B cell (primary cell): ENCODE results near the gene PTPN20. TPM values are rescaled to one million over a fixed set of nuclear protein-coding genes. Genes with fewer than 3 reads are reported as not detected.

Experiments
- ATAC-seq: fragments of 200-7000 bp; cut with Tn5 transposase; one replicate; pipeline ENCODE4 v1.10.0; 2021; ENCODE audit warnings: low read depth, mild to moderate bottlenecking, moderate number of reproducible peaks, moderate library complexity
- CTCF ChIA-PET: fragments of 350-600 bp; sonication (Branson Sonifier 250); formaldehyde crosslinking; loops from one replicate; lab custom pipeline; 2021; ENCODE audit warnings: antibody characterized with exemption, inconsistent platforms; lab: Charles Lee
- POLR2A ChIA-PET: fragments of 350-600 bp; sonication (Branson Sonifier 250); formaldehyde crosslinking; loops from one replicate; lab custom pipeline; 2021; ENCODE audit warnings: antibody characterized with exemption; lab: Charles Lee
- DNase-seq: peaks from one replicate; pipeline ENCODE4 v3.0.0; 2013
- H2AFZ ChIP-seq: 2 replicates; pipeline ENCODE4 v1.6.1; 2012; ENCODE audit warnings: mild to moderate bottlenecking, low read depth, low read length; ENCODE audit not compliant: insufficient read depth, poor library complexity, severe bottlenecking
- H3K27ac ChIP-seq, 2 donors: 1 replicate in 1 of 2; 2 replicates in 1 of 2; pipeline ENCODE4 v1.5.1; 2012 to 2013; ENCODE audit warnings: low read length in 2 of 2, mild to moderate bottlenecking in 2 of 2, moderate library complexity in 1 of 2
- H3K27me3 ChIP-seq, 4 experiments: fragments of 200-600 bp in 1 of 4; sonication (generic) in 1 of 4; replicated peaks in 1 of 4; 1 replicate in 2 of 4; 2 replicates in 2 of 4; pipeline versions ENCODE4 v1.6.1 to v1.7.0; 2013 to 2016; ENCODE audit warnings: low read length in 3 of 4, mild to moderate bottlenecking in 2 of 4, mixed read lengths in 1 of 4, moderate library complexity in 1 of 4; ENCODE audit not compliant: insufficient read depth in 4 of 4, control insufficient read depth in 3 of 4; ENCODE audit errors: control extremely low read depth in 1 of 4
- H3K36me3 ChIP-seq, 2 experiments: replicated peaks in 1 of 2; 1 replicate in 1 of 2; 2 replicates in 1 of 2; pipeline versions ENCODE4 v1.6.1 to v1.7.1; 2013; ENCODE audit warnings: low read length in 1 of 2; ENCODE audit not compliant: insufficient read depth in 2 of 2, control insufficient read depth in 1 of 2; ENCODE audit errors: control extremely low read depth in 1 of 2, extremely low read depth in 1 of 2
- H3K4me1 ChIP-seq, 2 donors: fragments of 200-600 bp in 1 of 2; sonication (generic) in 1 of 2; 1 replicate in 1 of 2; 2 replicates in 1 of 2; pipeline versions ENCODE4 v1.5.1 to v1.6.1; 2013 to 2017; ENCODE audit warnings: low read length in 2 of 2; ENCODE audit not compliant: control insufficient read depth in 2 of 2, insufficient read depth in 2 of 2
- H3K4me2 ChIP-seq: replicated peaks from 2 replicates; pipeline ENCODE3; 2012; ENCODE audit warnings: mild to moderate bottlenecking, low read depth, low read length; ENCODE audit not compliant: poor library complexity, severe bottlenecking
- H3K4me3 ChIP-seq, 5 experiments: fragments of 200-600 bp in 1 of 5; sonication (generic) in 1 of 5; 1 replicate in 3 of 5; 2 replicates in 2 of 5; pipeline versions ENCODE4 v1.5.1 to v1.7.0; 2011 to 2016; ENCODE audit warnings: low read length in 4 of 5, mild to moderate bottlenecking in 4 of 5, low read depth in 2 of 5, control low read depth in 1 of 5, moderate library complexity in 1 of 5; ENCODE audit not compliant: insufficient read depth in 1 of 5; ENCODE audit errors: control extremely low read depth in 1 of 5, extremely low read depth in 1 of 5
- H3K79me2 ChIP-seq: fragments of 200-600 bp; sonication (generic); one replicate; pipeline ENCODE4 v1.6.0; 2016; ENCODE audit warnings: low read length; ENCODE audit not compliant: control insufficient read depth, insufficient read depth
- H3K9ac ChIP-seq: fragments of 200-600 bp; sonication (generic); 2 replicates; pipeline ENCODE4 v1.6.1; 2017; ENCODE audit warnings: mild to moderate bottlenecking, low read length, moderate library complexity
- H3K9me3 ChIP-seq, 3 donors: one replicate each; pipeline versions ENCODE4 v1.6.1 to v1.7.1; 2013; ENCODE audit warnings: low read length in 2 of 3; ENCODE audit not compliant: control insufficient read depth in 2 of 3, insufficient read depth in 1 of 3; ENCODE audit errors: control extremely low read depth in 1 of 3
- H4K20me1 ChIP-seq: 2 replicates; pipeline ENCODE4 v1.6.0; 2012; ENCODE audit warnings: mild to moderate bottlenecking, low read length; ENCODE audit not compliant: insufficient read depth, control insufficient read depth, poor library complexity, severe bottlenecking
- H3K27ac Mint-ChIP-seq: one replicate; pipeline ENCODE4 v1.8.0; 2021; ENCODE audit warnings: mixed read lengths
- H3K27me3 Mint-ChIP-seq: one replicate; pipeline ENCODE4 v1.8.0; 2021; ENCODE audit warnings: mixed read lengths
- H3K4me1 Mint-ChIP-seq: one replicate; pipeline ENCODE4 v1.8.0; 2021; ENCODE audit warnings: mixed read lengths
- H3K4me3 Mint-ChIP-seq: one replicate; pipeline ENCODE4 v1.8.0; 2021; ENCODE audit warnings: mixed read lengths
- H3K9me3 Mint-ChIP-seq: one replicate; pipeline ENCODE4 v1.8.0; 2022; ENCODE audit warnings: mixed read lengths; ENCODE audit not compliant: insufficient read depth
- CTCF ChIP-seq: fragments of 200-600 bp; IDR thresholded peaks from one replicate; pipeline ENCODE4 v1.8.0; 2022; ENCODE audit warnings: antibody characterized with exemption, mild to moderate bottlenecking
- EZH2 ChIP-seq: IDR thresholded peaks from 2 replicates; pipeline ENCODE4 v1.6.1; 2012; ENCODE audit warnings: borderline replicate concordance, low read depth, mild to moderate bottlenecking, moderate library complexity, low read length; ENCODE audit not compliant: insufficient read depth, poor library complexity, severe bottlenecking
- WGBS: methylation state at CpG from one replicate; pipeline ENCODE4 v1.1.5; 2013; ENCODE audit warnings: missing lambda C conversion rate; ENCODE audit not compliant: insufficient coverage; 5-methylcytosine and 5-hydroxymethylcytosine counted together
- intact Hi-C: fragments of 100-400 bp; cut with micrococcal nuclease; formaldehyde crosslinking; loops from one replicate; pipeline ENCODE4 v1.10.0; 2022
- polyA plus RNA-seq: library from polyadenylated mRNA; depleted of rRNA; stranded (reverse); fragments of >200 nt; gene quantifications from 2 replicates; pipeline ENCODE4 v1.2.3, GENCODE V29; 2012
- total RNA-seq, 2 donors: library from RNA; stranded (reverse); fragments of 120-200 nt in 1 of 2; gene quantifications; 1 replicate in 1 of 2; 2 replicates in 1 of 2; pipeline versions ENCODE4 v1.2.3 to v1.2.4, GENCODE V29; 2013 to 2022

PTPN20 gene
- total and polyA plus RNA-seq, 2 donors (not counting 1 experiment from before 2014, with no cell fraction given): 0.24 to 4.2 TPM

- no CpG with 5 or more reads among the region's 3 CpGs for WGBS
- Mint-ChIP-seq H3K27me3 (peaks cover 27% of the 10 kb centered on the region), H3K27ac (no peak overlapping the region), H3K9me3 (no peaks in the 10 kb centered on the region), H3K4me1 (no peaks in the 10 kb centered on the region), H3K4me3 (no peak overlapping the region)
- Histone ChIP-seq H3K9ac (no peak overlapping the region), H3K36me3 (no peaks in the 10 kb centered on the region), H2AFZ (no peak overlapping the region), H3K79me2 (no peaks in the 10 kb centered on the region), H3K9me3 (no peaks in the 10 kb centered on the region), H3K4me1 (no peaks in the 10 kb centered on the region), H3K27me3 (peaks cover 0 to 5% (median 0%) of the 10 kb centered on the region in 4 experiments), H3K4me2 (no peak overlapping the region), H3K4me3 (no peak overlapping the region), H4K20me1 (no peaks in the 10 kb centered on the region), H3K27ac (no peak overlapping the region)
- CTCF ChIA-PET: no interaction called here
- ATAC-seq (no peak), DNase-seq (no peak)
- TF ChIP-seq EZH2: no peak
- TF ChIP-seq CTCF: no peak
- POLR2A ChIA-PET: no interaction called here
- intact Hi-C loops: no loop called here
Observed at GRCh38 chr10:47010036-47010435, 98.8 kb downstream of the PTPN20 start.

GRCh38 chr10:47012214-47012613, 101.0 kb downstream of the PTPN20 start:
- Mint-ChIP-seq H3K4me3 (no peak overlapping the region), H3K27me3 (peaks cover 24% of the 10 kb centered on the region), H3K27ac (no peak overlapping the region), H3K4me1 (no peaks in the 10 kb centered on the region), H3K9me3 (no peaks in the 10 kb centered on the region)
- Histone ChIP-seq H3K36me3 (no peaks in the 10 kb centered on the region), H3K4me2 (no peak overlapping the region), H3K27ac (no peak overlapping the region), H3K27me3 (no peaks in the 10 kb centered on the region), H3K9ac (no peak overlapping the region), H3K79me2 (no peaks in the 10 kb centered on the region), H4K20me1 (no peaks in the 10 kb centered on the region), H2AFZ (no peak overlapping the region), H3K9me3 (no peaks in the 10 kb centered on the region), H3K4me3 (no peak overlapping the region), H3K4me1 (no peaks in the 10 kb centered on the region)
- DNase-seq: no peak
- no peak for ATAC-seq
- CTCF ChIA-PET: interaction anchor here (0.8 to 1.4 kb wide), 2 partner anchors 9 to 12 kb away, joined by 3 to 7 read pairs; no protein-coding TSS in a partner anchor
- TF ChIP-seq CTCF (no peak), EZH2 (no peak)
- POLR2A ChIA-PET: no interaction called here
- intact Hi-C loops: no loop called here
